H9 (cell line): ENCODE results near the gene RIPPLY3. TPM values are rescaled to one million over a fixed set of nuclear protein-coding genes. Genes with fewer than 3 reads are reported as not detected.

ENCODE experiments used
- DNase-seq: peaks from one replicate; pipeline ENCODE4 v3.0.0-alpha.2; 2017
- H2AFZ ChIP-seq: one replicate; pipeline ENCODE4 v1.6.1; 2013; ENCODE audit warnings: mild to moderate bottlenecking, low read length, control low read depth, moderate library complexity
- H2AK5ac ChIP-seq: 2 replicates; pipeline ENCODE4 v1.6.1; 2013; ENCODE audit warnings: low read length, control low read depth, mixed read lengths; ENCODE audit not compliant: insufficient read length
- H2BK120ac ChIP-seq: one replicate; pipeline ENCODE4 v1.6.1; 2013; ENCODE audit warnings: low read depth, mild to moderate bottlenecking, low read length, control low read depth, inconsistent platforms; ENCODE audit not compliant: poor library complexity, severe bottlenecking
- H2BK12ac ChIP-seq: 2 replicates; pipeline ENCODE4 v1.6.1; 2013; ENCODE audit warnings: low read length, control low read depth, mixed read lengths, low read depth; ENCODE audit not compliant: insufficient read length
- H2BK15ac ChIP-seq: 2 replicates; pipeline ENCODE4 v1.6.1; 2013; ENCODE audit warnings: low read depth, low read length, control low read depth
- H2BK20ac ChIP-seq: one replicate; pipeline ENCODE4 v1.6.1; 2013; ENCODE audit warnings: low read depth, mild to moderate bottlenecking, low read length, control low read depth, inconsistent platforms; ENCODE audit not compliant: poor library complexity, severe bottlenecking
- H2BK5ac ChIP-seq: 2 replicates; pipeline ENCODE4 v1.6.1; 2013; ENCODE audit warnings: low read length, control low read depth, mixed read lengths; ENCODE audit not compliant: insufficient read length
- H3K14ac ChIP-seq: 2 replicates; pipeline ENCODE4 v1.6.1; 2013; ENCODE audit warnings: low read length, control low read depth; ENCODE audit not compliant: insufficient read depth
- H3K18ac ChIP-seq: 2 replicates; pipeline ENCODE4 v1.6.1; 2013; ENCODE audit warnings: low read depth, mild to moderate bottlenecking, mixed read lengths, low read length, control low read depth; ENCODE audit not compliant: insufficient read length
- H3K23ac ChIP-seq: 2 replicates; pipeline ENCODE4 v1.6.1; 2013; ENCODE audit warnings: low read length, control low read depth, mixed read lengths, low read depth; ENCODE audit not compliant: insufficient read length
- H3K23me2 ChIP-seq: 2 replicates; pipeline ENCODE4 v1.6.1; 2013; ENCODE audit warnings: low read depth, mild to moderate bottlenecking, mixed read lengths, low read length, control low read depth; ENCODE audit not compliant: insufficient read length, poor library complexity, severe bottlenecking
- H3K27ac ChIP-seq: 2 replicates; pipeline ENCODE4 v1.5.1; 2013; ENCODE audit warnings: low read length, control low read depth, mixed read lengths, low read depth; ENCODE audit not compliant: insufficient read length
- H3K27me3 ChIP-seq: 2 replicates; pipeline ENCODE4 v1.6.1; 2013; ENCODE audit warnings: low read length, control low read depth, inconsistent platforms; ENCODE audit not compliant: insufficient read depth
- H3K4ac ChIP-seq: 2 replicates; pipeline ENCODE4 v1.6.1; 2013; ENCODE audit warnings: low read depth, mild to moderate bottlenecking, control low read depth, inconsistent platforms, low read length, moderate library complexity
- H3K4me1 ChIP-seq: 2 replicates; pipeline ENCODE4 v1.6.1; 2013; ENCODE audit warnings: low read length, control low read depth, inconsistent platforms; ENCODE audit not compliant: insufficient read depth
- H3K4me2 ChIP-seq: 2 replicates; pipeline ENCODE4 v1.6.1; 2013; ENCODE audit warnings: low read length, control low read depth, mixed read lengths; ENCODE audit not compliant: insufficient read length, insufficient read depth
- H3K56ac ChIP-seq: 2 replicates; pipeline ENCODE4 v1.6.1; 2013; ENCODE audit warnings: low read depth, mild to moderate bottlenecking, mixed read lengths, low read length, control low read depth; ENCODE audit not compliant: insufficient read length
- H3K79me1 ChIP-seq: 2 replicates; pipeline ENCODE4 v1.6.1; 2013; ENCODE audit warnings: low read depth, mild to moderate bottlenecking, moderate library complexity, low read length, control low read depth, inconsistent platforms; ENCODE audit not compliant: insufficient read depth, poor library complexity, severe bottlenecking
- H3K79me2 ChIP-seq: 2 replicates; pipeline ENCODE4 v1.6.1; 2013; ENCODE audit warnings: low read length, control low read depth, inconsistent platforms; ENCODE audit not compliant: insufficient read depth
- H3K9ac ChIP-seq: 2 replicates; pipeline ENCODE4 v1.6.1; 2013; ENCODE audit warnings: low read length, control low read depth, mixed read lengths; ENCODE audit not compliant: insufficient read length; ENCODE audit errors: extremely low read depth
- H3K9me3 ChIP-seq: one replicate; pipeline ENCODE4 v1.6.1; 2013; ENCODE audit warnings: low read depth, low read length, inconsistent platforms; ENCODE audit not compliant: control insufficient read depth
- H3T11ph ChIP-seq: one replicate; pipeline ENCODE4 v1.6.1; 2013; ENCODE audit warnings: mild to moderate bottlenecking, low read length, control low read depth, inconsistent platforms
- H4K20me1 ChIP-seq: one replicate; pipeline ENCODE4 v1.6.1; 2013; ENCODE audit not compliant: control insufficient read depth, insufficient read length, insufficient read depth
- H4K5ac ChIP-seq: 2 replicates; pipeline ENCODE4 v1.6.1; 2013; ENCODE audit warnings: low read depth, mild to moderate bottlenecking, mixed read lengths, low read length, control low read depth; ENCODE audit not compliant: insufficient read length
- H4K8ac ChIP-seq: replicated peaks from 2 replicates; pipeline ENCODE4 v1.6.1; 2013; ENCODE audit warnings: low read length, control low read depth, mixed read lengths, low read depth; ENCODE audit not compliant: insufficient read length
- H4K91ac ChIP-seq: 2 replicates; pipeline ENCODE4 v1.6.1; 2013; ENCODE audit warnings: low read depth, mild to moderate bottlenecking, moderate library complexity, mixed read lengths, low read length, control low read depth; ENCODE audit not compliant: insufficient read length
- H3K27ac Mint-ChIP-seq, 3 experiments: 2 replicates in 2 of 3; 3 replicates in 1 of 3; pipeline ENCODE4 v1.8.0; 2020 to 2021; ENCODE audit warnings: mixed read lengths in 3 of 3, mild to moderate bottlenecking in 1 of 3, moderate library complexity in 1 of 3
- H3K27me3 Mint-ChIP-seq: 2 replicates; pipeline ENCODE4 v1.8.0; 2021; ENCODE audit warnings: low read depth, mild to moderate bottlenecking, moderate library complexity, mixed read lengths
- H3K36me3 Mint-ChIP-seq, 3 experiments: 2 replicates in 2 of 3; 3 replicates in 1 of 3; pipeline ENCODE4 v1.8.0; 2020 to 2021; ENCODE audit warnings: low read depth in 3 of 3, mixed read lengths in 3 of 3; ENCODE audit not compliant: insufficient read depth in 1 of 3
- H3K4me1 Mint-ChIP-seq, 2 experiments: 2 replicates each; pipeline ENCODE4 v1.8.0; 2020; ENCODE audit warnings: mixed read lengths in 2 of 2
- H3K4me3 Mint-ChIP-seq, 2 experiments: 2 replicates in 1 of 2; 3 replicates in 1 of 2; pipeline ENCODE4 v1.8.0; 2020 to 2021; ENCODE audit warnings: mild to moderate bottlenecking in 2 of 2, mixed read lengths in 2 of 2, moderate library complexity in 1 of 2
- H3K9me3 Mint-ChIP-seq, 2 experiments: 2 replicates in 1 of 2; 3 replicates in 1 of 2; pipeline ENCODE4 v1.8.0; 2020; ENCODE audit warnings: mild to moderate bottlenecking in 2 of 2, mixed read lengths in 2 of 2, moderate library complexity in 1 of 2
- CTCF ChIP-seq: fragments of 200-600 bp; sonication (generic); conservative IDR thresholded peaks from 3 replicates; pipeline ENCODE4 v1.8.0; 2021; ENCODE audit warnings: antibody characterized with exemption, mild to moderate bottlenecking
- WGBS: extraction: QIAGEN DNeasy Blood & Tissue Kit; methylation state at CpG from one replicate; pipeline ENCODE4 v1.1.7; 2013; ENCODE audit warnings: missing lambda C conversion rate, low lambda C conversion rate, mixed read lengths; ENCODE audit not compliant: insufficient read length; ENCODE audit errors: extremely low coverage; 5-methylcytosine and 5-hydroxymethylcytosine counted together
- total RNA-seq: library from RNA; stranded (reverse); gene quantifications from 2 replicates; pipeline ENCODE4 v1.2.1, GENCODE V29; 2021

The RIPPLY3 gene
- total RNA-seq, 1 experiment from 2014 or later, result 1.9 TPM

- H3K56ac ChIP-seq, result no peak overlapping the region
- no peak for DNase-seq
- H3K79me1 ChIP-seq, result no peaks in the 10 kb centered on the region
- no peak overlapping the region for H4K91ac ChIP-seq
- H3K4me1 ChIP-seq, result peaks cover 4% of the 10 kb centered on the region; the same call in 1 of the 2 replicates
- no peak overlapping the region for H3K14ac ChIP-seq
- H4K5ac ChIP-seq, result no peak overlapping the region
- H4K8ac ChIP-seq, result no peak overlapping the region
- H3K79me2 ChIP-seq, result no peaks in the 10 kb centered on the region
- Mint-ChIP-seq H3K4me1 (peaks cover 19 to 20% of the 10 kb centered on the region in 2 experiments), H3K27me3 (peaks cover 27% of the 10 kb centered on the region), H3K9me3 (no peaks in the 10 kb centered on the region), H3K4me3 (peak overlapping the region; percentile 62 to 81), H3K36me3 (no peaks in the 10 kb centered on the region), H3K27ac (no peak overlapping the region)
- H2BK15ac ChIP-seq, result no peak overlapping the region
- H2BK120ac ChIP-seq, result no peak overlapping the region
- no peak overlapping the region for H3K27ac ChIP-seq
- WGBS, result no CpG with 5 or more reads among the region's 2 CpGs
- no peak overlapping the region for H2BK12ac ChIP-seq
- no peaks in the 10 kb centered on the region for H4K20me1 ChIP-seq
- H3K9me3 ChIP-seq, result no peaks in the 10 kb centered on the region
- H2AK5ac ChIP-seq, result no peak overlapping the region
- H2BK20ac ChIP-seq, result no peak overlapping the region
- H2AFZ ChIP-seq, result no peak overlapping the region
- peaks cover 2% of the 10 kb centered on the region; the same call in 1 of the 2 replicates for H3K27me3 ChIP-seq
- no peak overlapping the region for H2BK5ac ChIP-seq
- no peak overlapping the region for H3T11ph ChIP-seq
- H3K23ac ChIP-seq, result no peak overlapping the region
- peak overlapping the region; percentile 53 for H3K4me2 ChIP-seq
- H3K4ac ChIP-seq, result no peak overlapping the region
- H3K23me2 ChIP-seq, result peaks cover 8% of the 10 kb centered on the region
- H3K9ac ChIP-seq, result no peak overlapping the region
- no peak for TF ChIP-seq CTCF
- no peak overlapping the region for H3K18ac ChIP-seq
Measured at GRCh38 chr21:36981049-36981391, 25.5 kb upstream of the RIPPLY3 start.
